NCI-H446 treated with DMSO at 0.1 percent for 48 hours (cell line): ENCODE results near the gene GSG1L.
"Not testable (repeated sequence)": the region's sequence is repeated elsewhere in the genome, so short reads cannot be mapped to it uniquely, and the experiment has no call there.

Experiments
- DNase-seq: peaks from one replicate; lab custom pipeline; 2025; lab: John Stamatoyannopoulos, UW

Gene GSG1L

GRCh38 chr16:27950206-27950887 lies 113.2 kb downstream of the GSG1L start:
- no peak for DNase-seq

GRCh38 chr16:27947696-27948095 lies 115.8 kb downstream of the GSG1L start:
- DNase-seq, result no peak

GRCh38 chr16:27945233-27945973 lies 118.1 kb downstream of the GSG1L start:
- DNase-seq, result no peak

- no peak for DNase-seq
Observed at GRCh38 chr16:27943766-27944165, 119.7 kb downstream of the GSG1L start.

- DNase-seq, result not testable (repeated sequence)
Observed at GRCh38 chr16:27942071-27942470, 121.4 kb downstream of the GSG1L start.

GRCh38 chr16:27935076-27935475 lies 128.4 kb downstream of the GSG1L start:
- DNase-seq, result no peak

- no peak for DNase-seq
Observed at GRCh38 chr16:27932542-27933135, 130.9 kb downstream of the GSG1L start.

GRCh38 chr16:27929818-27930217 lies 133.7 kb downstream of the GSG1L start:
- no peak for DNase-seq

- DNase-seq, result no peak
Observed at GRCh38 chr16:27928542-27928941, 135.0 kb downstream of the GSG1L start.

- DNase-seq, result no peak
Observed at GRCh38 chr16:27927266-27927901, 136.1 kb downstream of the GSG1L start.

GRCh38 chr16:27925612-27926011 lies 137.9 kb downstream of the GSG1L start:
- no peak for DNase-seq

GRCh38 chr16:27924411-27925118 lies 138.9 kb downstream of the GSG1L start:
- DNase-seq, result no peak

- DNase-seq, result no peak
Observed at GRCh38 chr16:27923751-27924150, 139.8 kb downstream of the GSG1L start.

GRCh38 chr16:27922433-27922832 lies 141.1 kb downstream of the GSG1L start:
- no peak for DNase-seq

- DNase-seq, result no peak
Observed at GRCh38 chr16:27921134-27921533, 142.4 kb downstream of the GSG1L start.

GRCh38 chr16:27920391-27920891 lies 143.1 kb downstream of the GSG1L start:
- DNase-seq, result no peak

- DNase-seq, result no peak
Observed at GRCh38 chr16:27918755-27919154, 144.8 kb downstream of the GSG1L start.

GRCh38 chr16:27917949-27918348 lies 145.6 kb downstream of the GSG1L start:
- DNase-seq, result no peak

GRCh38 chr16:27911486-27911885 lies 152.0 kb downstream of the GSG1L start:
- DNase-seq, result no peak

GRCh38 chr16:27907457-27907972 lies 156.0 kb downstream of the GSG1L start:
- DNase-seq, result no peak

- no peak for DNase-seq
Observed at GRCh38 chr16:27906883-27907282, 156.6 kb downstream of the GSG1L start.
